GM23248 (cell line): ENCODE data around the gene TSPAN2. TPM values are rescaled to one million over a fixed set of nuclear protein-coding genes. Genes with fewer than 3 reads are reported as not detected.

Experiments used
- DNase-seq: peaks from one replicate; pipeline ENCODE4 v3.0.0-alpha.2; 2015
- H2AFZ ChIP-seq: fragments of 200-600 bp; sonication (generic); 2 replicates; pipeline ENCODE4 v1.6.1; 2016; ENCODE audit warnings: antibody characterized with exemption
- H3F3A ChIP-seq: fragments of 200-600 bp; sonication (generic); 2 replicates; pipeline ENCODE4 v1.6.1; 2016; ENCODE audit warnings: mild to moderate bottlenecking, antibody characterized with exemption, mixed run types; ENCODE audit not compliant: insufficient read depth
- H3K27ac ChIP-seq: fragments of 200-600 bp; sonication (generic); 2 replicates; pipeline ENCODE4 v1.5.1; 2016; ENCODE audit warnings: mild to moderate bottlenecking
- H3K27me3 ChIP-seq: fragments of 200-600 bp; sonication (generic); replicated peaks from 2 replicates; pipeline ENCODE4 v1.6.1; 2016; ENCODE audit warnings: mild to moderate bottlenecking; ENCODE audit not compliant: insufficient read depth
- H3K36me3 ChIP-seq: fragments of 200-600 bp; sonication (generic); 2 replicates; pipeline ENCODE4 v1.6.1; 2016; ENCODE audit warnings: low read depth, mild to moderate bottlenecking
- H3K4me1 ChIP-seq: fragments of 200-600 bp; sonication (generic); 2 replicates; pipeline ENCODE4 v1.6.1; 2016; ENCODE audit warnings: mild to moderate bottlenecking; ENCODE audit not compliant: insufficient read depth
- H3K4me2 ChIP-seq: fragments of 200-600 bp; sonication (generic); one replicate; pipeline ENCODE4 v1.6.1; 2016; ENCODE audit warnings: mild to moderate bottlenecking; ENCODE audit not compliant: unreplicated experiment
- H3K4me3 ChIP-seq: fragments of 200-600 bp; sonication (generic); 2 replicates; pipeline ENCODE4 v1.5.1; 2016; ENCODE audit warnings: mild to moderate bottlenecking
- H3K79me2 ChIP-seq: fragments of 200-600 bp; sonication (generic); 2 replicates; pipeline ENCODE4 v1.6.1; 2016; ENCODE audit warnings: mild to moderate bottlenecking; ENCODE audit not compliant: insufficient read depth
- H3K9ac ChIP-seq: fragments of 200-600 bp; sonication (generic); 2 replicates; pipeline ENCODE4 v1.6.1; 2016; ENCODE audit warnings: mild to moderate bottlenecking
- H3K9me2 ChIP-seq: fragments of 200-600 bp; sonication (generic); 2 replicates; pipeline ENCODE4 v1.6.1; 2016; ENCODE audit warnings: mixed run types, mild to moderate bottlenecking, moderate library complexity; ENCODE audit not compliant: insufficient read depth
- H3K9me3 ChIP-seq: fragments of 200-600 bp; sonication (generic); one replicate; pipeline ENCODE4 v1.6.1; 2017; ENCODE audit warnings: low read depth
- H4K20me1 ChIP-seq: fragments of 200-600 bp; sonication (generic); 2 replicates; pipeline ENCODE4 v1.6.0; 2016; ENCODE audit not compliant: insufficient read depth
- EZH2 ChIP-seq: fragments of 200-600 bp; sonication (generic); IDR thresholded peaks from 2 replicates; pipeline ENCODE4 v1.6.1; 2018; ENCODE audit warnings: antibody characterized with exemption, mild to moderate bottlenecking; ENCODE audit not compliant: insufficient read depth, poor library complexity, severe bottlenecking
- EZH2phosphoT487 ChIP-seq: fragments of 200-600 bp; sonication (generic); IDR thresholded peaks from 2 replicates; pipeline ENCODE4 v1.6.1; 2018; ENCODE audit warnings: antibody characterized with exemption, moderate library complexity, mild to moderate bottlenecking, low read depth; ENCODE audit not compliant: insufficient read depth
- WGBS, 2 experiments: methylation state at CpG; one replicate each; pipeline ENCODE4 v1.1.6; 2015 to 2017; ENCODE audit warnings: low lambda C conversion rate in 2 of 2, low coverage in 1 of 2; ENCODE audit errors: missing lambda C conversion rate in 2 of 2; 5-methylcytosine and 5-hydroxymethylcytosine counted together
- in situ Hi-C: fragments of 300-500 bp; cut with MboI; formaldehyde crosslinking; loops from 2 replicates; pipeline ENCODE4 v1.15.0; 2020
- polyA plus RNA-seq: library from polyadenylated mRNA; unstranded; fragments of >200 nt; fragmentation: Nextera tagmentation; extraction: Ambion mirVana; gene quantifications from 2 replicates; pipeline ENCODE4 v1.2.1, GENCODE V29; 2016
- total RNA-seq: library from RNA; depleted of rRNA; stranded (reverse); fragments of >200 nt; shearing (Covaris generic); gene quantifications from 2 replicates; pipeline ENCODE4 v1.2.3, GENCODE V29; 2014

TSPAN2 gene
- total and polyA plus RNA-seq, 2 experiments from 2014 or later: 2.7 to 10.1 TPM

- H3K9me2 ChIP-seq: no peaks in the 10 kb centered on the region
- TF ChIP-seq EZH2: no peak
- TF ChIP-seq EZH2phosphoT487: no peak
- 0 out of 2 replicates have a peak, but pooled peaks cover 14% of the 10 kb centered on the region for H3F3A ChIP-seq
- H3K4me3 ChIP-seq: no peak overlapping the region
- no peak overlapping the region for H2AFZ ChIP-seq
- H3K79me2 ChIP-seq: no peaks in the 10 kb centered on the region
- H3K9me3 ChIP-seq: no peaks in the 10 kb centered on the region
- H3K27me3 ChIP-seq: no peaks in the 10 kb centered on the region
- 93 to 100% methylated on average over 1 of the region's 1 CpG for WGBS, 2 experiments
- H3K4me2 ChIP-seq: no peak overlapping the region
- H3K27ac ChIP-seq: no peak overlapping the region
- in situ Hi-C loops: no loop called here
- H3K9ac ChIP-seq: no peak overlapping the region
- H4K20me1 ChIP-seq: no peaks in the 10 kb centered on the region
- peaks cover 14% of the 10 kb centered on the region for H3K4me1 ChIP-seq
- no peak for DNase-seq
- H3K36me3 ChIP-seq: no peaks in the 10 kb centered on the region
These were observed 2.9 kb upstream of the TSPAN2 start for GRCh38 chr1:115092175-115092574.

- 94 to 97% methylated on average over 2 of the region's 2 CpGs for WGBS, 2 experiments
- no peak for DNase-seq
- H3K27ac ChIP-seq: no peak overlapping the region
- H3K9me3 ChIP-seq: no peaks in the 10 kb centered on the region
- no peak overlapping the region for H2AFZ ChIP-seq
- in situ Hi-C loops: no loop called here
- H3K4me1 ChIP-seq: peaks cover 14% of the 10 kb centered on the region
- H3K4me3 ChIP-seq: no peak overlapping the region
- H3K79me2 ChIP-seq: no peaks in the 10 kb centered on the region
- H3K4me2 ChIP-seq: no peak overlapping the region
- H3K9ac ChIP-seq: no peak overlapping the region
- H3F3A ChIP-seq: 0 out of 2 replicates have a peak, but pooled peaks cover 14% of the 10 kb centered on the region
- no peak for TF ChIP-seq EZH2
- TF ChIP-seq EZH2phosphoT487: no peak
- H3K36me3 ChIP-seq: no peaks in the 10 kb centered on the region
- no peaks in the 10 kb centered on the region for H3K9me2 ChIP-seq
- H3K27me3 ChIP-seq: no peaks in the 10 kb centered on the region
- H4K20me1 ChIP-seq: no peaks in the 10 kb centered on the region
These were observed 2.3 kb upstream of the TSPAN2 start for GRCh38 chr1:115091572-115091971.

DNA sequence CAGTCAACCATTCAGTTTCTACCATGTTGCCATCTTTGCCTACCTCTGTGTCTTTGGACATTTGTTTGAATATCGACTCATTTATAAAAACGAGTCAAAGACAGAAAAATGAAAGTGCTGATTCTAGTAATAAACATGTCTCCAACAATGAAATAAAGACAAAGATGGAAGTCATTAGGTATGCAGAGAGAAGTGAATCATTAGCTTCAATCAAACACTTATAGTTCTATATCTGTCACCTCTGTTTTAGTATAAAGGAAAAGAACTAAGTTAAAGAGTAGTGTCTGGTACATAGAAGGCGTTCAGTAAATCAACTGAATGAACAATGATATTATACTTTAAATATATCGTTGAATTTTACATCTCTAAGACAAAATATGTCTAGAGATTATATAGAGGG lies 1.7 kb upstream of the TSPAN2 start:
- Histone ChIP-seq H3K9me3 (no peaks in the 10 kb centered on the region), H3K36me3 (no peaks in the 10 kb centered on the region), H3K4me3 (no peak overlapping the region), H3F3A (0 out of 2 replicates have a peak, but pooled peaks cover 14% of the 10 kb centered on the region), H3K9me2 (no peaks in the 10 kb centered on the region), H3K4me1 (peaks cover 14% of the 10 kb centered on the region), H3K27me3 (no peaks in the 10 kb centered on the region), H4K20me1 (no peaks in the 10 kb centered on the region), H3K79me2 (no peaks in the 10 kb centered on the region), H3K4me2 (no peak overlapping the region), H2AFZ (no peak overlapping the region), H3K27ac (peak overlapping the region; percentile 74; the same call in 1 of the 2 replicates), H3K9ac (no peak overlapping the region)
- in situ Hi-C loops: no loop called here
- TF ChIP-seq EZH2: no peak
- TF ChIP-seq EZH2phosphoT487: no peak
- DNase-seq: no peak
- WGBS, 2 experiments: 95 to 97% methylated on average over 4 of the region's 4 CpGs

DNA sequence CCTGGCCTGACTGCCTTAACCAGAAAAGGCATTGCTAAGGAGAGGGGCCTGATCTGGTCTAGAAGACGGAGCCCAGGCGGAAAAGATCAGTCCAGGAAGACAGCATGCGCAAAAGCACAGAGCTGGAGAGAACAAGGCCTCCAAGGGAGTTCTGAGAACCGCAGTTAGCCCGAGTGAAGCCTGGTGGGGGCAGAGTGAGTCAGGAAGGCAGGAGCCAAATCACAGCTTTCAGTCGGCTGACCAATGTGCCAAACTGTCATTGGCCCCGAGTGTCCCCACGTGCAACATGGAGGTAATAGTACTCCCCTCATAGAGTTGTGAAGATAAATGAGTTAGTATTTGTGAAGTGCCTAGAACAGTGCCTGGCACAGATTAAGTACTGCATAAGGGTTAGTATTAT lies 1.2 kb upstream of the TSPAN2 start:
- 52 to 56% methylated on average over 8 of the region's 8 CpGs for WGBS, 2 experiments
- peaks cover 14% of the 10 kb centered on the region for H3K4me1 ChIP-seq
- peak overlapping the region; percentile 88 for H3K4me2 ChIP-seq
- DNase-seq: peak; percentile 81
- no peaks in the 10 kb centered on the region for H3K27me3 ChIP-seq
- no peaks in the 10 kb centered on the region for H4K20me1 ChIP-seq
- no peaks in the 10 kb centered on the region for H3K9me3 ChIP-seq
- peak overlapping the region; percentile 84 for H2AFZ ChIP-seq
- TF ChIP-seq EZH2: no peak
- no peak for TF ChIP-seq EZH2phosphoT487
- no peaks in the 10 kb centered on the region for H3K9me2 ChIP-seq
- 0 out of 2 replicates have a peak, but pooled peaks cover 14% of the 10 kb centered on the region for H3F3A ChIP-seq
- H3K79me2 ChIP-seq: no peaks in the 10 kb centered on the region
- peak overlapping the region; percentile 71 for H3K9ac ChIP-seq
- no peaks in the 10 kb centered on the region for H3K36me3 ChIP-seq
- in situ Hi-C loops: no loop called here
- H3K4me3 ChIP-seq: peak overlapping the region; percentile 78
- H3K27ac ChIP-seq: peak overlapping the region; percentile 74

- Histone ChIP-seq H3K4me1 (peaks cover 14% of the 10 kb centered on the region), H3K36me3 (no peaks in the 10 kb centered on the region), H3F3A (0 out of 2 replicates have a peak, but pooled peaks cover 14% of the 10 kb centered on the region), H3K9me3 (no peaks in the 10 kb centered on the region), H3K9ac (peak overlapping the region; percentile 71), H3K9me2 (no peaks in the 10 kb centered on the region), H3K79me2 (no peaks in the 10 kb centered on the region), H2AFZ (peak overlapping the region; percentile 84), H3K27me3 (no peaks in the 10 kb centered on the region), H3K4me2 (peak overlapping the region; percentile 88), H3K4me3 (peak overlapping the region; percentile 78), H3K27ac (peak overlapping the region; percentile 74), H4K20me1 (no peaks in the 10 kb centered on the region)
- WGBS, 2 experiments: 3 to 7% methylated on average over 2 of the region's 2 CpGs
- in situ Hi-C loops: no loop called here
- no peak for TF ChIP-seq EZH2phosphoT487
- TF ChIP-seq EZH2: no peak
- DNase-seq: peak; percentile 77
These were observed 835 bp upstream of the TSPAN2 start for GRCh38 chr1:115090186-115090490.
